Ishikawa (cell line): ENCODE measurements around the gene ENTREP3.

ENCODE experiments used
- CEBPB ChIP-seq: IDR thresholded peaks from 2 replicates; pipeline ENCODE4 v1.6.1; 2012
- CREB1 ChIP-seq: IDR thresholded peaks from 2 replicates; pipeline ENCODE4 v1.6.1; 2012; ENCODE audit warnings: low read depth
- EP300 ChIP-seq: IDR thresholded peaks from 2 replicates; pipeline ENCODE4 v1.6.1; 2012; ENCODE audit warnings: borderline replicate concordance
- MAX ChIP-seq: IDR thresholded peaks from 2 replicates; pipeline ENCODE4 v1.6.1; 2012
- NFIC ChIP-seq: IDR thresholded peaks from 2 replicates; pipeline ENCODE4 v1.6.1; 2012
- RAD21 ChIP-seq: IDR thresholded peaks from 2 replicates; pipeline ENCODE4 v1.6.1; 2012; ENCODE audit warnings: low read depth
- REST ChIP-seq: IDR thresholded peaks from 2 replicates; pipeline ENCODE4 v1.6.1; 2012; ENCODE audit warnings: low read depth, mild to moderate bottlenecking
- TAF1 ChIP-seq: IDR thresholded peaks from 2 replicates; pipeline ENCODE4 v1.6.1; 2012; ENCODE audit warnings: low read depth, mild to moderate bottlenecking
- TCF12 ChIP-seq: IDR thresholded peaks from 2 replicates; pipeline ENCODE4 v1.6.1; 2012; ENCODE audit warnings: low read depth

GRCh38 chr1:155286544-155286943 lies 31.3 kb upstream of the ENTREP3 start:
- TF ChIP-seq TAF1 (no peak), RAD21 (no peak), EP300 (no peak), REST (no peak), CREB1 (no peak), TCF12 (no peak), NFIC (no peak), CEBPB (no peak), MAX (no peak)
